GM12878 (cell line): ENCODE results near the gene ZNF668. TPM values are rescaled to one million over a fixed set of nuclear protein-coding genes. Genes with fewer than 3 reads are reported as not detected.

ENCODE experiments used
- BMI1 ChIP-seq: fragments of 450-650 bp; IDR thresholded peaks from 2 replicates; pipeline ENCODE4 v1.6.1; 2016; ENCODE audit warnings: mild to moderate bottlenecking, moderate library complexity, borderline replicate concordance
- EED ChIP-seq: sonication (generic); IDR thresholded peaks from 2 replicates; pipeline ENCODE4 v1.6.1; 2016; ENCODE audit warnings: antibody characterized with exemption, low read depth
- GATAD2B ChIP-seq: fragments of 450-650 bp; conservative IDR thresholded peaks from 2 replicates; pipeline ENCODE4 v1.6.1; 2017; ENCODE audit warnings: low read depth, mild to moderate bottlenecking, moderate library complexity
- IKZF2 ChIP-seq, 2 experiments: fragments of 450-650 bp; IDR thresholded peaks; 2 replicates each; pipeline ENCODE4 v1.6.1; 2017; ENCODE audit warnings: mild to moderate bottlenecking in 2 of 2, moderate library complexity in 2 of 2
- IRF5 ChIP-seq: fragments of 450-650 bp; IDR thresholded peaks from 2 replicates; pipeline ENCODE4 v1.6.1; 2017; ENCODE audit warnings: borderline replicate concordance
- MEF2B ChIP-seq: fragments of 450-650 bp; IDR thresholded peaks from 2 replicates; pipeline ENCODE4 v1.6.1; 2018; ENCODE audit warnings: mild to moderate bottlenecking, moderate library complexity; ENCODE audit not compliant: partially characterized antibody, poor library complexity, severe bottlenecking
- NFYB ChIP-seq: IDR thresholded peaks from 2 replicates; pipeline ENCODE4 v1.6.1; 2011; ENCODE audit warnings: low read depth, mild to moderate bottlenecking, low read length, improper control_type of control experiment, moderate library complexity; ENCODE audit not compliant: insufficient read depth
- NKRF ChIP-seq: fragments of 450-650 bp; conservative IDR thresholded peaks from 2 replicates; pipeline ENCODE4 v1.6.1; 2017; ENCODE audit warnings: mild to moderate bottlenecking, moderate library complexity
- NR2C1 ChIP-seq: fragments of 450-650 bp; IDR thresholded peaks from 2 replicates; pipeline ENCODE4 v1.6.1; 2017; ENCODE audit warnings: antibody characterized with exemption, mild to moderate bottlenecking, moderate library complexity
- NRF1 ChIP-seq: conservative IDR thresholded peaks from 2 replicates; pipeline ENCODE4 v1.6.1; 2011; ENCODE audit warnings: mild to moderate bottlenecking, low read depth, low read length, improper control_type of control experiment
- PAX8 ChIP-seq: fragments of 450-650 bp; IDR thresholded peaks from 2 replicates; pipeline ENCODE4 v1.6.1; 2017; ENCODE audit warnings: mild to moderate bottlenecking, moderate library complexity
- PBX3 ChIP-seq: IDR thresholded peaks from 2 replicates; pipeline ENCODE4 v1.6.1; 2011; ENCODE audit warnings: mild to moderate bottlenecking, low read depth, low read length, moderate library complexity; ENCODE audit not compliant: insufficient replicate concordance
- PML ChIP-seq: IDR thresholded peaks from 2 replicates; pipeline ENCODE4 v1.6.1; 2012; ENCODE audit warnings: low read length, inconsistent platforms
- RBBP5 ChIP-seq: fragments of 200-600 bp; sonication (generic); conservative IDR thresholded peaks from 2 replicates; pipeline ENCODE4 v1.6.1; 2016
- SMARCA5 ChIP-seq: fragments of 450-650 bp; IDR thresholded peaks from 2 replicates; pipeline ENCODE4 v1.6.1; 2017; ENCODE audit warnings: mild to moderate bottlenecking
- SP1 ChIP-seq: IDR thresholded peaks from one replicate; pipeline ENCODE4 v1.6.1; 2011; ENCODE audit warnings: low read depth, low read length
- SRF ChIP-seq, 2 experiments: IDR thresholded peaks; 2 replicates each; pipeline ENCODE4 v1.6.1; 2011; ENCODE audit warnings: low read depth in 2 of 2, low read length in 2 of 2, mild to moderate bottlenecking in 1 of 2, moderate library complexity in 1 of 2
- TAF1 ChIP-seq: IDR thresholded peaks from 2 replicates; pipeline ENCODE4 v1.6.1; 2011; ENCODE audit warnings: mild to moderate bottlenecking, low read depth, low read length, borderline replicate concordance
- TBL1XR1 ChIP-seq: IDR thresholded peaks from 2 replicates; pipeline ENCODE4 v1.6.1; 2012; ENCODE audit warnings: low read depth, low read length, improper control_type of control experiment
- TCF12 ChIP-seq: IDR thresholded peaks from 2 replicates; pipeline ENCODE4 v1.6.1; 2011; ENCODE audit warnings: low read depth, mild to moderate bottlenecking, low read length
- TCF7 ChIP-seq: IDR thresholded peaks from 2 replicates; pipeline ENCODE4 v1.6.1; 2014; ENCODE audit warnings: antibody characterized with exemption, borderline replicate concordance
- USF2 ChIP-seq: IDR thresholded peaks from 2 replicates; pipeline ENCODE4 v1.6.1; 2011; ENCODE audit warnings: low read depth, low read length, improper control_type of control experiment, borderline replicate concordance
- ZNF217 ChIP-seq: fragments of 450-650 bp; IDR thresholded peaks from 2 replicates; pipeline ENCODE4 v1.6.1; 2017; ENCODE audit warnings: antibody characterized with exemption, mild to moderate bottlenecking
- ZNF24 ChIP-seq: fragments of 450-650 bp; IDR thresholded peaks from 2 replicates; pipeline ENCODE4 v1.6.1; 2017; ENCODE audit warnings: antibody characterized with exemption, mild to moderate bottlenecking
- ZNF274 ChIP-seq: IDR thresholded peaks from one replicate; pipeline ENCODE4 v1.8.0; 2011; ENCODE audit not compliant: insufficient read length, insufficient read depth
- ZSCAN29 ChIP-seq: fragments of 450-650 bp; IDR thresholded peaks from 2 replicates; pipeline ENCODE4 v1.6.1; 2017; ENCODE audit warnings: mild to moderate bottlenecking, moderate library complexity
- polyA plus RNA-seq, 11 experiments: library from polyadenylated mRNA; depleted of rRNA in 4 of 11; unstranded in 6 of 11; stranded (reverse) in 5 of 11; fragments of >200 nt; fragmentation: Nextera tagmentation in 4 of 11; fragmentation: Illumina TruSeq in 1 of 11; extraction: Ambion mirVana in 4 of 11; extraction: Trizol in 1 of 11; gene quantifications; 1 replicate in 1 of 11; 2 replicates in 10 of 11; pipeline versions ENCODE4 v1.2.1 to v1.2.3, GENCODE V29; 2011 to 2016; ENCODE audit warnings: inconsistent platforms in 2 of 11, missing spikeins in 2 of 11, low read depth in 1 of 11
- total RNA-seq, 4 experiments: library from RNA; depleted of rRNA in 3 of 4; stranded (reverse); fragments of >200 nt in 3 of 4; fragmentation: Illumina TruSeq in 1 of 4; extraction: Trizol in 1 of 4; gene quantifications; 2 replicates each; pipeline versions ENCODE4 v1.2.1 to v1.2.3, GENCODE V29; 2013 to 2021

Gene ZNF668
- total and polyA plus RNA-seq, 10 of the 15 experiments (the other 5 are each of a cell fraction or from before 2014, with no cell fraction given): 0.05 to 20.7 (median 10.0) TPM; not detected in 1

GRCh38 chr16:31073970-31074813 is at the start of gene ZNF668, which contains the start of gene ZNF646 (continued):
- TF ChIP-seq NKRF (peak; percentile 67; the same call in 1 of the 2 replicates), TCF7 (no peak; the same call in 1 of the 2 replicates), NR2C1 (peak; percentile 92), RBBP5 (no peak), GATAD2B (peak; percentile 55), IKZF2 (IDR thresholded peaks at IDR 0.05) (peak; percentile 8; a peak in 1 of 4 replicates), BMI1 (no peak), TBL1XR1 (no peak), NRF1 (no peak), TCF12 (peak; percentile 71; the same call in 1 of the 2 replicates), USF2 (no peak), MEF2B (no peak), SRF (IDR thresholded peaks at IDR 0.05; ENCODE audit: low read depth in 2 of 2, low read length in 2 of 2) (peak in 1 of 2 experiments; percentile 87; a peak in 2 of 4 replicates), ZNF274 (no peak), ZNF217 (no peak), SP1 (peak; percentile 88), SMARCA5 (peak; percentile 19; the same call in 1 of the 2 replicates), PML (peak; percentile 98), PBX3 (no peak), ZSCAN29 (no peak), TAF1 (peak; percentile 67; the same call in 1 of the 2 replicates), ZNF24 (no peak; the same call in 1 of the 2 replicates), EED (no peak), PAX8 (no peak), IRF5 (no peak), NFYB (no peak)
